RWPE2 (cell line): Measurements from ENCODE around the gene TBKBP1.

Experiments used
- ATAC-seq: fragments of 200-7000 bp; cut with Tn5 transposase; 3 replicates; pipeline ENCODE4 v1.9.1; 2021; ENCODE audit warnings: low read depth
- DNase-seq: peaks from one replicate; pipeline ENCODE4 v3.0.0-alpha.2; 2020; ENCODE audit warnings: low spot score
- H3K27ac ChIP-seq: fragments of 450-650 bp; 2 replicates; pipeline ENCODE4 v1.5.1; 2017; ENCODE audit warnings: mild to moderate bottlenecking; ENCODE audit not compliant: poor library complexity, severe bottlenecking
- H3K27me3 ChIP-seq: fragments of 250-450 bp; sonication (Bioruptor Pico); 2 replicates; pipeline ENCODE4 v1.5.1; 2021; ENCODE audit warnings: mild to moderate bottlenecking, moderate library complexity; ENCODE audit not compliant: insufficient read depth, poor library complexity, severe bottlenecking
- H3K36me3 ChIP-seq: fragments of 250-450 bp; sonication (Bioruptor Pico); 2 replicates; pipeline ENCODE4 v1.5.1; 2020; ENCODE audit warnings: low read depth, mild to moderate bottlenecking, moderate library complexity
- H3K4me1 ChIP-seq: fragments of 250-450 bp; sonication (Bioruptor Pico); 2 replicates; pipeline ENCODE4 v1.5.1; 2021; ENCODE audit warnings: mild to moderate bottlenecking, moderate library complexity; ENCODE audit not compliant: insufficient read depth, poor library complexity, severe bottlenecking
- H3K4me3 ChIP-seq: fragments of 250-450 bp; sonication (Bioruptor Pico); 2 replicates; pipeline ENCODE4 v1.5.1; 2021; ENCODE audit warnings: mild to moderate bottlenecking, moderate library complexity; ENCODE audit not compliant: severe bottlenecking
- H3K9me3 ChIP-seq: fragments of 250-450 bp; sonication (Bioruptor Pico); 2 replicates; pipeline ENCODE4 v1.5.1; 2021; ENCODE audit warnings: mild to moderate bottlenecking, moderate library complexity; ENCODE audit not compliant: severe bottlenecking
- CTCF ChIP-seq: fragments of 450-650 bp; IDR thresholded peaks from one replicate; pipeline ENCODE4 v1.5.1; 2017; ENCODE audit warnings: mild to moderate bottlenecking, moderate library complexity; ENCODE audit not compliant: poor library complexity, severe bottlenecking

The TBKBP1 gene

GRCh38 chr17:47717979-47718621 is 24.1 kb downstream of the TBKBP1 start:
- H3K4me3 ChIP-seq = no peak overlapping the region
- TF ChIP-seq CTCF = no peak
- no peaks in the 10 kb centered on the region for H3K36me3 ChIP-seq
- H3K27ac ChIP-seq = no peak overlapping the region
- H3K9me3 ChIP-seq = no peaks in the 10 kb centered on the region
- ATAC-seq = no peak
- H3K4me1 ChIP-seq = peaks cover 9% of the 10 kb centered on the region
- DNase-seq = no peak
- peaks cover 18% of the 10 kb centered on the region for H3K27me3 ChIP-seq

- Histone ChIP-seq H3K9me3 (no peaks in the 10 kb centered on the region), H3K27ac (no peak overlapping the region), H3K4me3 (no peak overlapping the region), H3K36me3 (no peaks in the 10 kb centered on the region), H3K4me1 (peaks cover 9% of the 10 kb centered on the region), H3K27me3 (peaks cover 12% of the 10 kb centered on the region)
- DNase-seq (no peak), ATAC-seq (no peak)
- TF ChIP-seq CTCF = no peak
These were observed 24.9 kb downstream of the TBKBP1 start for GRCh38 chr17:47718634-47719405.

GRCh38 chr17:47719411-47720152 is 25.6 kb downstream of the TBKBP1 start:
- no peak overlapping the region for H3K4me3 ChIP-seq
- no peaks in the 10 kb centered on the region for H3K36me3 ChIP-seq
- TF ChIP-seq CTCF = no peak
- peaks cover 9% of the 10 kb centered on the region for H3K4me1 ChIP-seq
- ATAC-seq = peak; percentile 62
- DNase-seq = no peak
- H3K27ac ChIP-seq = no peak overlapping the region
- no peaks in the 10 kb centered on the region for H3K9me3 ChIP-seq
- peaks cover 10% of the 10 kb centered on the region for H3K27me3 ChIP-seq

- no peak for DNase-seq
- no peak overlapping the region for H3K27ac ChIP-seq
- peaks cover 8% of the 10 kb centered on the region for H3K27me3 ChIP-seq
- no peak overlapping the region for H3K4me3 ChIP-seq
- peaks cover 9% of the 10 kb centered on the region for H3K4me1 ChIP-seq
- no peaks in the 10 kb centered on the region for H3K9me3 ChIP-seq
- no peak for TF ChIP-seq CTCF
- ATAC-seq = no peak
- H3K36me3 ChIP-seq = no peaks in the 10 kb centered on the region
These were observed 26.2 kb downstream of the TBKBP1 start for GRCh38 chr17:47720196-47720595.
